NCI-H526 (cell line): ENCODE results near the gene GEN1.

Experiments used
- DNase-seq, 2 experiments: peaks; one replicate each; lab custom pipeline; 2025; lab: John Stamatoyannopoulos, UW

Gene GEN1

GRCh38 chr2:17795309-17795708, 41.4 kb downstream of the GEN1 start:
- no peak for DNase-seq

- DNase-seq = no peak
These were observed 44.4 kb downstream of the GEN1 start for GRCh38 chr2:17798338-17798737.

GRCh38 chr2:17799301-17800120, 45.6 kb downstream of the GEN1 start:
- DNase-seq = no peak

- DNase-seq = peak in 1 of 2 experiments; percentile 7
These were observed 46.3 kb downstream of the GEN1 start for GRCh38 chr2:17800219-17800618.

GRCh38 chr2:17800693-17801458, 46.9 kb downstream of the GEN1 start:
- DNase-seq = no peak

- DNase-seq = no peak
These were observed 49.6 kb downstream of the GEN1 start for GRCh38 chr2:17803497-17803896.

GRCh38 chr2:17804358-17804757, 50.4 kb downstream of the GEN1 start:
- no peak for DNase-seq

GRCh38 chr2:17805166-17805565, 51.2 kb downstream of the GEN1 start:
- no peak for DNase-seq

GRCh38 chr2:17805717-17806363, 51.9 kb downstream of the GEN1 start:
- no peak for DNase-seq

- DNase-seq = no peak
These were observed 59.2 kb downstream of the GEN1 start for GRCh38 chr2:17813010-17813741.

- DNase-seq = no peak
These were observed 60.0 kb downstream of the GEN1 start for GRCh38 chr2:17813742-17814473.

GRCh38 chr2:17814601-17815000, 60.7 kb downstream of the GEN1 start:
- no peak for DNase-seq

- no peak for DNase-seq
These were observed 61.7 kb downstream of the GEN1 start for GRCh38 chr2:17815468-17816184.

GRCh38 chr2:17816396-17817245, 62.7 kb downstream of the GEN1 start, which contains the start of gene MSGN1:
Gene MSGN1, plus strand, starts transcription at chr2:17816460. Its CDS starts 59 bp downstream, at chr2:17816519.
- no peak for DNase-seq

- DNase-seq = no peak
These were observed 64.4 kb downstream of the GEN1 start for GRCh38 chr2:17818235-17818815.

GRCh38 chr2:17821080-17821479, 67.1 kb downstream of the GEN1 start:
- no peak for DNase-seq

- no peak for DNase-seq
These were observed 67.9 kb downstream of the GEN1 start for GRCh38 chr2:17821535-17822444.

GRCh38 chr2:17822445-17823117, 68.6 kb downstream of the GEN1 start:
- DNase-seq = no peak
